Activated T-helper 1 cell treated with anti-CD3 and anti-CD28 coated beads, Interleukin-12 subunit alpha, Interleukin-12 subunit beta, Interleukin-2, Interleukin-4 antibody, amounts not matched to agents 30 ng/mL and 10 ng/mL and 1 ng/mL, durations not matched to agents 14 hours and 24 hours and 36 hours (primary cell): ENCODE results near the gene RASA3. TPM values are rescaled to one million over a fixed set of nuclear protein-coding genes. Genes with fewer than 3 reads are reported as not detected.

ENCODE experiments used
- DNase-seq: peaks from one replicate; pipeline ENCODE4 v3.0.0; 2021; ENCODE audit warnings: low spot score
- H3K27ac Mint-ChIP-seq: one replicate; pipeline ENCODE4 v1.8.0; 2021; ENCODE audit warnings: mild to moderate bottlenecking, mixed read lengths
- H3K27me3 Mint-ChIP-seq: one replicate; pipeline ENCODE4 v1.8.0; 2022; ENCODE audit warnings: mild to moderate bottlenecking, moderate library complexity, mixed read lengths; ENCODE audit not compliant: insufficient read depth
- H3K36me3 Mint-ChIP-seq: one replicate; pipeline ENCODE4 v1.8.0; 2021; ENCODE audit warnings: low read depth, mixed read lengths
- H3K4me1 Mint-ChIP-seq: one replicate; pipeline ENCODE4 v1.8.0; 2021; ENCODE audit warnings: low read depth, mixed read lengths
- H3K4me3 Mint-ChIP-seq: one replicate; pipeline ENCODE4 v1.8.0; 2021; ENCODE audit warnings: mild to moderate bottlenecking, moderate library complexity, mixed read lengths
- H3K9me3 Mint-ChIP-seq: one replicate; pipeline ENCODE4 v1.8.0; 2021; ENCODE audit warnings: mixed read lengths
- intact Hi-C: fragments of 100-400 bp; cut with micrococcal nuclease; formaldehyde crosslinking; loops from one replicate; pipeline ENCODE4 v1.15.1; 2024
- total RNA-seq: library from RNA; stranded (reverse); gene quantifications from 2 replicates; pipeline ENCODE4 v1.2.3, GENCODE V29; 2022

The RASA3 gene
- total RNA-seq, 1 donor from 2014 or later, result 23.5 TPM

DNA sequence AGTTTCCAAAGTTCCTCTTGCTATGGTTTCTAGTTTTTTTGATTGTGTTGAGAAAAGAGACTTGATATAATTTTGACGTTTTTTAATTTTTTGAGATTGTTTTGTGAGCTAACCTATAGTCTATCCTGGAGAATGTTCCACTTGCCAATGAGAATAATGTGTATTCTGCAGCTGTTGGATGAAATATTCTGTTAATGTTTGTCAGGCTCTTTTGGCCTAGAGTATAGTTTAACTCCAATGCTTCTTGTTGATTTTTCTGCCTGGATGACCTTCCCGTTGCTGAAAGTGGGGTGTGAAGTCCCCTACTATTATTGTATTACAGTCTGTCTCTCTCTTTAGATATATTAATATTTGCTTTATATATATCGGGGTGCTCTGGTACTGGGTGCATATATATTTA is 40.0 kb downstream of the RASA3 start:
- Mint-ChIP-seq H3K9me3 (peaks cover 37% of the 10 kb centered on the region), H3K27me3 (no peaks in the 10 kb centered on the region), H3K4me3 (no peak overlapping the region), H3K36me3 (peaks cover 50% of the 10 kb centered on the region), H3K4me1 (peaks cover 25% of the 10 kb centered on the region), H3K27ac (no peak overlapping the region)
- intact Hi-C loops, result no loop called here
- no peak for DNase-seq

DNA sequence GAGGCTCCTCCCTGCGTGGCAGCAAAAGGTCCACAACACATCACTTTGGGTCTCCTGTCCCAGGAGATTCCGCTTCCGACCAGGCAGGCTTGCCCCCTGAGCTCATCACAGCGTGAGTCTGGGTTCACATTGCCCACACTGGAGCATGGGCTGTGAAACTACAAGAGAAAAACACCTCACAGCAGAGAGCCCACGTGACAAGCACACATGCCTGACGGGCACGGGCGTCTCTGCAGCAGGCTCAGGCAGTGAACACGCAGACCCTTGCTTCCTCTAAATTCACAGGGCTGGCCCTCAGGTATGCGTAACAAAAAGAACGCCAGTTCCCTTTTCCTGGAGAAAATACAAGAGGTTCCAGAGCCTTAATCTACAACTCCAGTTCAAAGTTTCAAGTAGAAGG is 41.9 kb downstream of the RASA3 start:
- no peak for DNase-seq
- peaks cover 37% of the 10 kb centered on the region for H3K9me3 Mint-ChIP-seq
- no peak overlapping the region for H3K27ac Mint-ChIP-seq
- no peaks in the 10 kb centered on the region for H3K27me3 Mint-ChIP-seq
- intact Hi-C loops, result no loop called here
- no peak overlapping the region for H3K4me3 Mint-ChIP-seq
- peaks cover 36% of the 10 kb centered on the region for H3K36me3 Mint-ChIP-seq
- peaks cover 10% of the 10 kb centered on the region for H3K4me1 Mint-ChIP-seq

DNA sequence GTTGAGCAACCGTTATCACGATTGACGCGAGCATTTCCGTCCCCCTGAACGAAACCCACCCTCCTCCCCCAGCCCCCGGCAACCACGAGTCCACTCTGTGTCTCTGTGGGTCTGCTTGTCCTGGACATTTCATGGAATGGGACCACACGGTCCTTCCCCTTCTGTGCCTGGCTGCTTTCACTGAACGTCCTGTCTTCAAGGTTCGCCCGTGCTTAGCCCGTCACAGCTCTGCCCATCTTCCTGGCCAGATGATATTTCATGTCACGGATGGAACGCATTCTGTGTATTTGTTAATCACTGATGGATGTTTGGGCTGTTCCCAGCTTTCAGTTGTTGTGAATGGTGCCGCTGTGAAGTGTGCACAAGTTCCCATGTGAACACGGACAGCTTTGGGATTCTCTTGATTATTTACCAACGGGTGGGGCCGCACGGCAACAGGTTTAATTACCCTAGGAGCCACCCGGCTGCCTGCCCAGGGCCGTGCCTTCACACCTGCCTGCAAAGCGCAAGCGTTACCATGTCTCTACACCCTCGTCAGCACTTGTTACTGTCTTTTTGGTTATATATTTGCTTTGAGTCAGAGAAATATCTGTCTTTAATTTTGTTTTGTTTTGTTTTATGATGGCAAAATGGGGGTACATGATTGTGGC is 42.5 kb downstream of the RASA3 start:
- H3K27ac Mint-ChIP-seq, result no peak overlapping the region
- H3K36me3 Mint-ChIP-seq, result peaks cover 34% of the 10 kb centered on the region
- H3K4me3 Mint-ChIP-seq, result no peak overlapping the region

GRCh38 chr13:114089341-114089740 is 43.1 kb downstream of the RASA3 start:
- Mint-ChIP-seq H3K4me3 (no peak overlapping the region), H3K9me3 (peaks cover 37% of the 10 kb centered on the region), H3K36me3 (peaks cover 34% of the 10 kb centered on the region), H3K27ac (no peak overlapping the region), H3K27me3 (no peaks in the 10 kb centered on the region), H3K4me1 (peaks cover 4% of the 10 kb centered on the region)
- no peak for DNase-seq
- intact Hi-C loops, result no loop called here

More for the DNA sequence above, 42.5 kb downstream of the RASA3 start:
- Mint-ChIP-seq H3K4me1 (peaks cover 6% of the 10 kb centered on the region), H3K9me3 (peaks cover 37% of the 10 kb centered on the region), H3K27me3 (no peaks in the 10 kb centered on the region)
- DNase-seq, result no peak
- intact Hi-C loops, result no loop called here

DNA sequence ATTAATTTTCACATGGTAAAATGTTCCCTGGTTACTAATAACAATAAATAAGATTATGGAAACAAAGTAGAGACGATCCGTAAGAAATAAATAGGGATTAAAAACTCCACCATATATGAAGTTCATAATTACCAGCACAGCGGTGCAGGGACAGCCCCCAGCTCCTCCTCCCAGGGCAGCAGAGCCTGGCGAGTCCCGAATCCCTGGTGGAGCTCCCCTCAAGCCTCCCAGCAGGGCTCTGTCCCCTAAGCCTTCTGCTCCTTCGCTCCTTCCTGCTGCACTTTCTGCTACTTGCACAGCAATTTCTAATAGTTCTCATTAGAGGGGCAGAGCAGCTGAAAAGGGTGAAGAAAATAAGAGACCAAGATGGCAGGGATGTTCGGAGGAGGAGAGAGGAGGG is 43.6 kb downstream of the RASA3 start:
- Mint-ChIP-seq H3K9me3 (peaks cover 32% of the 10 kb centered on the region), H3K27ac (no peak overlapping the region), H3K36me3 (peaks cover 30% of the 10 kb centered on the region), H3K4me3 (no peak overlapping the region), H3K27me3 (no peaks in the 10 kb centered on the region), H3K4me1 (no peaks in the 10 kb centered on the region)
- intact Hi-C loops, result no loop called here
- DNase-seq, result no peak

DNA sequence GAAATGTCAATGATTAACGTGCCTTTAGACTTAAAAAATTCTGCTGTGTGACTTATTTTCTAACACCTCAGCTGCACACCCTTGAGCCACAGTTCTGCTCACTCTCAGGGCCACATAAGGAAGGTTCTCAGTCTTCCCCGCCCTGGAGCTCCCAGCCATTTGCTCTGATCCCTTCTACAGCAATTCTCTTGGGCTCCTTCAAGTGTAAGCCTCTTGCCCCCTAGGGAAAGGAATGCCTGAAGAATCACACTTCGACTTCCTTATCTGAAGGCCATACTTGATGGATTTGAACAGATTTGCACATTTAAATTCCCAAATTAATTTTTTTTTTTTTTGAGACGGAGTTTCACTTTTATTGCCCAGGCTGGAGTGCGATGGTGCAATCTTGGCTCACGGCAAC is 44.2 kb downstream of the RASA3 start:
- Mint-ChIP-seq H3K27ac (no peak overlapping the region), H3K4me1 (no peaks in the 10 kb centered on the region), H3K36me3 (peaks cover 24% of the 10 kb centered on the region), H3K4me3 (no peak overlapping the region), H3K27me3 (no peaks in the 10 kb centered on the region), H3K9me3 (peaks cover 26% of the 10 kb centered on the region)
- intact Hi-C loops, result no loop called here
- no peak for DNase-seq

DNA sequence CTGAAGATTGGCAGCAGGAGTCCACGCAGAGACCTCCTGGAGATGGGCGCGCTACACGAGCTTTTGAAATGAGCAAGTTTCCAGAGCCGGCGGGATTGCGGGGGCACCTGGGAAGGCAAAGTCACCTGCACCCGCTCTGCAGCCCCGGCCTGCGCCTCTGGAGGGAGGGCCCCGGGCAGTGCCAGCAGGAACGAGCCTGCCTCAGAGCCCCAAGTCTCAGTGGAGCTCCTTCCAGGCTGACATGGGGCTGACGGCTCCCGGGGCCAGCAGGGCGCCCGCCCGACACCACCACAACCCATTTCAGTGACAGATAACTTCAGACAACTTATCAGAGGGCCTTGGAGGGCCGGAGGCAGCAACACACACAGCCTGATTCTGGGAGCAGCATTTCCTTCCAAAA is 45.0 kb downstream of the RASA3 start:
- Mint-ChIP-seq H3K27me3 (no peaks in the 10 kb centered on the region), H3K4me1 (no peaks in the 10 kb centered on the region), H3K27ac (no peak overlapping the region), H3K36me3 (peaks cover 20% of the 10 kb centered on the region), H3K9me3 (peaks cover 17% of the 10 kb centered on the region), H3K4me3 (no peak overlapping the region)
- intact Hi-C loops, result no loop called here
- DNase-seq, result no peak

DNA sequence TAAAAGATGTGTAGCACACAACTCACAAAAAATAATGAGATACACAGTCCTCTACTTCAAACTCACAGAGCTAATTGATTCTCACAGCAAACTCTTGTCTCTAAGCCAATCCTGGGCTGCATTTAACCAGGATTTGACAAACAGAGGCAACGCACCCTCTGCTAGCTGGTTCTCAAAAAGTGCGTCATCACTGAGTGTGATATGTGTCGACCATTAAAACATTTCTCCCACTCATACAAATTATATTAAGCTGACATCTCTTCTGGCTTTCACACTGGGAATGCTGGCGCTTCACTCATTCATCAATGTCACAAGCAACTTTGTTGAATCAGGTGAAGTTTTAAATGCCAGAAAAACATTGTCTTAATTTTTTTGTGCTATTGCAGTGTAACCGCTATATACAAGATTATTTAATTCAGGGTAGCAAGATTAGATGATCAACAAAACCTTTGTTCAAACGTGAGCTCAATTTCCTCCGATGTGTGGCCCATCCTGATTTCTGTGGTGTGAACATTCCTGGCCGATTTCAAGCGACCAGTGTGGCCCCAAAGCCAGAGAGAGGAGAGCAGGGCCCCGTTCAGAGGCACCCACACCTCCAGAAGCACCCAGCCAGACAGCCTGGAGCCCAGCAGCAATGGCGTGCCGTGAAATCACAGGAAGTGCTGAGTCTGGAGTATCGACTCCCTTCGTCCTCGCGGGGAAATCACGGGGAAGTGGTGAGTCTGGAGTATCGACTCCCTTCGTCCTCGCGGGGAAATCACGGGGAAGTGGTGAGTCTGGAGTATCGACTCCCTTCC is 49.4 kb downstream of the RASA3 start:
- H3K36me3 Mint-ChIP-seq, result peaks cover 1% of the 10 kb centered on the region

DNA sequence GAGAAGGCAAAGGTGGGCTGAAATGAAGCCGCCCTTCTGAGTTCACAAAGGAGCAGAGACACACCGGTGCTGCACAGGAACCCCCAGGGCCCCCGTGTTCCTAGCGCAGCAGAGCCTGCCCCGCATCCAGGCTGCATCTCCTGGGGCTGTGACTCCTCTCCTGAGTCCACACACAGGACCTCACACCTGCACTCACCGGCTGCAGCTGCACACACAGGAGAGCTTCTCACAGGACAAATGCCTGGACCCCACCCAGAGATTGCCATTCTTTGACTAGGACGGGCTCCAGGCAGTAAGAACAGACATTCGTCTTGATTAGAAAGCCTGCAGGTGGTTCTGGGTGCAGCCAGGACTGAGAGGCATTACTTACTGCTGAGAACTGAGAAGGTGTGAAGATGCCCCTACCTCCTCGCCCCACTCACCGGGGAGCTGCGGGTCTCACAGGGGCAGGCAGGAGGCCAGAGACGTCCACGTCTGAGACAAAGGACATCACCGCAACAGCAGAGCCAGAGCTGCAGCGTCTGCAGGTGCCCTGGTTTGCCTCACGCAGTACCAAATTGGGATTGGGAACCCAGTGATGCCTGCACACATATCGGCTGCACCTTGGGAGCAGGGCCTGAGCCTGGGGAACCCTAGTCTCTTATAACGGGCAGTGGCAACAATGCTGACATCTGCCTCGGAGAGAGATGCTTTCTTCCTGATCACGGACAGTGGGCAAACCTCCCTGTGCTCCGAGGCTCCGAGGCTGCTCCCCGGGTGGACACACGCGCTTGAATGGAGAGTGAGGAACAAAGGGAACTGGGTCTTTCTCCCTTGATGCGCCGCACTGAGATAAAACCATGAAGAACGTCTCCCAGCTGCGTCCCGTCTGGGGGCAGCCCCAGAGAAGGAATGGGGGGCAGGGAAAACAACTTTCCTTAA is 50.4 kb downstream of the RASA3 start:
- DNase-seq, result no peak
- Mint-ChIP-seq H3K4me1 (peaks cover under 1% of the 10 kb centered on the region), H3K27me3 (no peaks in the 10 kb centered on the region), H3K9me3 (no peaks in the 10 kb centered on the region), H3K36me3 (peaks cover 3% of the 10 kb centered on the region), H3K4me3 (no peak overlapping the region), H3K27ac (no peak overlapping the region)
- intact Hi-C loops, result no loop called here

More for the DNA sequence above, 49.4 kb downstream of the RASA3 start:
- no peak overlapping the region for H3K27ac Mint-ChIP-seq
- no peak overlapping the region for H3K4me3 Mint-ChIP-seq
- no peak for DNase-seq
- H3K4me1 Mint-ChIP-seq, result no peaks in the 10 kb centered on the region
- no peaks in the 10 kb centered on the region for H3K9me3 Mint-ChIP-seq
- intact Hi-C loops, result no loop called here
- H3K27me3 Mint-ChIP-seq, result no peaks in the 10 kb centered on the region

DNA sequence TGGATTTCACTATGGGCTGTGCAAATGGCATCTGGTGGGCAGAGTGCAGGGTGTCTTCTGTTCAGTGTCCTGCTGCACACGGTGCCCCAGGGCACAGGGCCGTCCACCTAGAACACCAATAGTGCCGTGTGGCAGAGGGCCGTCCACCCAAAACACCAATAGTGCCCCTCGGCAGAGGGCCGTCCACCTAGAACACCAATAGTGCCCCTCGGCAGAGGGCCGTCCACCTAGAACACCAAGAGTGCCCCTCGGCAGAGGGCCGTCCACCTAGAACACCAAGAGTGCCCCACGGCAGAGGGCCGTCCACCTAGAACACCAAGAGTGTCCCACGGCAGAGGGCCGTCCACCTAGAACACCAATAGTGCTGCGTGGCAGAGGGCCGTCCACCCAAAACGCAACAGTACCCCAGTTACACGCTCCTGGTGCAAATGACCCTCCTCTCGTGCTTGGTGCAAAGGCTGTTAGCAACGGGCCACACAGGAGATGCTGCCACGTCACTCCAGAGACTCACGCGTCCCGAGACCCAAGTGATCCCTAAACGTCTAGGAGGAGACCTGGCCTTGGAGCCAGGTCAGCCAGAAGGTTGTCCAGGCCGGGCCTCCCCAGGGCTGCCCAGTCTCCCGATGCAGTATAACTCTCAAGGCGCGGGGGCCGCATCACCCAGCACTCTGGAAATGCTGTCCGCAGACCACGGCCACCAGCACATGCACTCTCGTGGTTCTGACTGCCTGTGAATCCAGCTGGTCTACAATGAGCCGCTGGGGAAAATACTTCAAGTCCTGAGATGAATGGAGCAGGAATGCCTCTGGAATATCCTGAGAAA is 51.5 kb downstream of the RASA3 start:
- Mint-ChIP-seq H3K27me3 (no peaks in the 10 kb centered on the region), H3K27ac (no peak overlapping the region), H3K9me3 (no peaks in the 10 kb centered on the region), H3K4me3 (no peak overlapping the region), H3K4me1 (peaks cover 5% of the 10 kb centered on the region), H3K36me3 (peaks cover 7% of the 10 kb centered on the region)
- intact Hi-C loops, result no loop called here
- DNase-seq, result no peak

- Mint-ChIP-seq H3K36me3 (peaks cover 9% of the 10 kb centered on the region), H3K27me3 (no peaks in the 10 kb centered on the region), H3K27ac (no peak overlapping the region), H3K4me3 (no peak overlapping the region), H3K9me3 (no peaks in the 10 kb centered on the region), H3K4me1 (peaks cover 5% of the 10 kb centered on the region)
- intact Hi-C loops, result no loop called here
- no peak for DNase-seq
Measured at GRCh38 chr13:114079601-114080536, 52.6 kb downstream of the RASA3 start.
